Measurements from ENCODE around the gene C16orf87.

Gene C16orf87

DNA sequence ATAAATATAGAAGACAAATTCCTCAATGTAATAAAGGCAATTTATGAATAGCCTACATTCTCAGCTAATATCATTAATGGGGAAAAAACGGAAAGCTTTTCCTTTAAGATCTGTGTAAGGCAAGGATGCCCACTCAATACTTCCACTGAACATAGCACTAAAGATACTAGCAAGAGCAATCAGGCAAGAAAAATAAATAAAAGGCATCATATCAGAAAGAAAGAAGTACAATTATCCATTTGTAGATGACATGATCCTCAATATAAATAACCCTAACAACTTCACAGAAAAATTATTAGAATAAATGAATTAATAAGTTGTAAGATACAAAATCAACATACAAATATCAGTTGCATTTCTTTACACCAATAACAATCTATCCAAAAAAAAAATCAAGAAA, 37.1 kb downstream of the C16orf87 start:
- no peak for DNase-seq (ENCODE audit: extremely low spot score)
- TF ChIP-seq, protein P1, sequence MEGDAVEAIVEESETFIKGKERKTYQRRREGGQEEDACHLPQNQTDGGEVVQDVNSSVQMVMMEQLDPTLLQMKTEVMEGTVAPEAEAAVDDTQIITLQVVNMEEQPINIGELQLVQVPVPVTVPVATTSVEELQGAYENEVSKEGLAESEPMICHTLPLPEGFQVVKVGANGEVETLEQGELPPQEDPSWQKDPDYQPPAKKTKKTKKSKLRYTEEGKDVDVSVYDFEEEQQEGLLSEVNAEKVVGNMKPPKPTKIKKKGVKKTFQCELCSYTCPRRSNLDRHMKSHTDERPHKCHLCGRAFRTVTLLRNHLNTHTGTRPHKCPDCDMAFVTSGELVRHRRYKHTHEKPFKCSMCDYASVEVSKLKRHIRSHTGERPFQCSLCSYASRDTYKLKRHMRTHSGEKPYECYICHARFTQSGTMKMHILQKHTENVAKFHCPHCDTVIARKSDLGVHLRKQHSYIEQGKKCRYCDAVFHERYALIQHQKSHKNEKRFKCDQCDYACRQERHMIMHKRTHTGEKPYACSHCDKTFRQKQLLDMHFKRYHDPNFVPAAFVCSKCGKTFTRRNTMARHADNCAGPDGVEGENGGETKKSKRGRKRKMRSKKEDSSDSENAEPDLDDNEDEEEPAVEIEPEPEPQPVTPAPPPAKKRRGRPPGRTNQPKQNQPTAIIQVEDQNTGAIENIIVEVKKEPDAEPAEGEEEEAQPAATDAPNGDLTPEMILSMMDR (IDR thresholded peaks at IDR 0.05; ENCODE audit: control extremely low read depth, extremely low read depth, low read depth, missing control alignments): no peak
- POLR2A ChIA-PET: no interaction called here
- CTCF ChIA-PET: interaction anchor here (1.0 to 1.3 kb wide), 2 partner anchors 15 to 120 kb away, joined by 3 read pairs; no protein-coding TSS in a partner anchor

DNA sequence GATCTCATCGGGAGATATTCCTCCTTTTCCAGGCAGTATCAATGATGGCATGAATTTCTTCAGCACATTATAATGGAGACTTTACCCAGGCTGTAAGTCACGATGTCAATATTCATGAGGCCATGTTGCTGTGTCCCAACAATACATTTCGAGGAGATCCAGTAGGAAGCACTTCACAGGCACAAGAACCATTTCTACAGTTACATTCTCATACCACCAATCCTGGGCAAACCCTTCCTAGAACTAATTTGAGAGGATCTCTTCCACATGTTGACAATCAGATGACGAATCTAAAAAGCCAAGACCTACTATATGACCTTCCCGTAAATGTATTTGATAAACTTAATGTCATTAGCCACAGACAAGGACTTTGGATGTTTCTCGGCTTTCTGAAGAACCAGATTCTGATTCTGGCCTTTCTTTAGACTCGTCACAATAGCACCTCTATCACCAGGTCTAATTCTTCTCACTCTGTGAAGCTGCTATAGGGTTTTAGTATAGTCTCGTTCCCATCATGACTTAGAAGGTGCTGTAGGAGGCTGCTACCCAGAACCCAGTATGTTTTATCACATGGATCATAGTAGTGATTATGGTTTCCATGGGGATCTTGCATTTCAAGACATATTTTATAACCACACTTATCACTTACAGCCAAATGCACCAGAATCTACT, 40.2 kb downstream of the C16orf87 start:
- no peak for DNase-seq (ENCODE audit: extremely low spot score)
- ChIA-PET CTCF (interaction anchor here (1.3 to 4.6 kb wide), 6 partner anchors 11 to 118 kb away, joined by 3 to 39 read pairs (median 5); no protein-coding TSS in a partner anchor), POLR2A (no interaction called here)
- TF ChIP-seq, protein P1 (IDR thresholded peaks at IDR 0.05; ENCODE audit: control extremely low read depth, extremely low read depth, low read depth, missing control alignments): no peak

DNA sequence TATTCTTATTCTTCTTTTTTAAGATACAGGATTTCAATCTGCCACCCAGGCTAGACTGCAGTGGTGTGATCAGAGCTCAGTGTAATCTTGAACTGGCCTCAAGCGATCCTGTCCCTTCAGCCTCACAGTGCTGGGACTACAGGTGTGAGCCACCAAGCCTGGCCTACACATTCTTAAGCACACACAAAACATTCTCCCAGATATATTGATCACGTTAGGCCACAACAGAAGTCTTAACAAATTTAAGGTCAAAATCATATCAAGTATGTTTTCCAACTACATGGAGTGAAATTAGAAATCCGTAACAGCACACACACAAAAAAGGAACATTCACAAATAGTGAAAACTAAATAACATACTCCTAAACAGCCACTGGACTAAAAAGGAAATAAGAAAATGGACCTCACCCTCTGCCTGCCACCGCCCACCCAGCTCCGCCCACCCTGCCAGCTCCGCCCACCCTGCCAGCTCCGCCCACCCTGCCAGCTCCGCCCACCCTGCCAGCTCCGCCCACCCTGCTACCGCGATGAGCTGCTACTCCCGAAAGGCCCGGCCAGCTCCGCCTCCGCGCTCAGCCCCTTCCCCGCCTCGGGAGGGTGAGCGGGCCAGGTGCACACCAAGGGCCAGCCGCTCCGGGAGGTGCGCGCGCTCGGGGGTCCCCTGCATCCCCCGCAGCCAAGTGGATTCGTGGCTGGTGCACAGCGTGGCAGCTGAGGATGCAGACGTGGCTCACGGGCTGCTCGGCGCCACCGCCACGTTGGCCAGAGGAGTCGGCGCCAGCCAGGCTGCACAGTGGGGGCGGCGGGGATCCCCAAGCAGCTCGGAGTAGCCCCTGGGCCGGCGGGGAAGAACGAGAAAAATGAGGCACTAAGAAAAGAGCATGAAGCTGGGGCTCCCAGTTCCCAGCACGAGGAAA, 41.2 kb downstream of the C16orf87 start:
- ChIA-PET CTCF (interaction anchor here (0.9 to 4.6 kb wide), 6 partner anchors 12 to 116 kb away, joined by 3 to 39 read pairs (median 4); no protein-coding TSS in a partner anchor), POLR2A (interaction anchor here (0.6 to 1.0 kb wide), 6 partner anchors 11 to 232 kb away, joined by 3 to 10 read pairs (median 4); no protein-coding TSS in a partner anchor)
- peak; percentile 87 for DNase-seq (ENCODE audit: extremely low spot score)
- TF ChIP-seq, protein P1 (IDR thresholded peaks at IDR 0.05; ENCODE audit: control extremely low read depth, extremely low read depth, low read depth, missing control alignments): no peak

DNA sequence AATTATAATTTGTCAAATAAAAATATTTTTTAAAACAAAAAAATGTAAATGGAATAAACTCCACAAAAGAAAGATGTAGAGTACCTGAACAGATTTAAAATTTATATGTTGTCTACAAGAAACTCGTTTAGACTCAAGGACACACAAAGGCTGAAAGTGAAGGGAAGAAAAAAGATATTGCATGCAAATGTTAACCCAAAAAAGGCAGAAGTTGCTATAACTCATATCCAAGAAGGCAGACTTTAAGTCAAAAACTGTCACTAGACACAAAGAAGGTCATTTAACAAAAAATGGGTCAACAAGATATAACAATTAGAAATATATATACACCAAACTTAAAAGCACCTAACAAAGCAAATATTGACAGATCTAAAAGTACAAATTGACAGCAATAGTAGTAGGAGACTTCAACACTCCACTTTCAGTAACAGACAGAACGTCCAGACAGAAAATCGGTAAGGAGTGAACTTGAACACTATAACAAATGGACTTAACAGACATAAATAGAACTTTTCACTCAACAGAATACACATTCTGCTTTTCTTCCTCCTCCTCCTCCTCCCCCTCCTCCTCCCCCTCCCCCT, 42.0 kb downstream of the C16orf87 start:
- ChIA-PET CTCF (interaction anchor here (1.1 to 4.6 kb wide), 3 partner anchors 12 to 98 kb away, joined by 4 to 39 read pairs (median 4); no protein-coding TSS in a partner anchor), POLR2A (interaction anchor here (1.0 kb wide), 1 partner anchor 22 kb away, joined by 3 read pairs; no protein-coding TSS in a partner anchor)
- DNase-seq (ENCODE audit: extremely low spot score): no peak
- TF ChIP-seq, protein P1 (IDR thresholded peaks at IDR 0.05; ENCODE audit: control extremely low read depth, extremely low read depth, low read depth, missing control alignments): no peak

DNA sequence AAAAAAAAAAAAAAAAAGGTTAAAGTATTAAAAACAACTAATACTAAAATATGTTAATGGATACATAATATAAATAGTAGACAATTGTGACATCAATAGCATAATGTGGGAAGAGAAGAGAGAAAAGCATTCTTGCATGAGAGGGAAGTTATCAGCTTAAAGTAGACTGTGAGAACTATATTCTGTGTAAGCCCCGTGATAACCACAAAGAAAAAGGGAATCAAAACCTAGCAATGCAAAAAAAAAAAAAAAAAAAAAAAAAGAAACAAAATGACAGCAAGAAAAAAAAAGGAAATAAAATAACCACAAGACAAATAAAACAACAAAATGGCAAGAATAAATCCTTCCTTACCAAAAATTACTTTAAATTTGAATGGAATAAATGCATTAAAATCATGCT, 43.1 kb downstream of the C16orf87 start:
- POLR2A ChIA-PET: interaction anchor here (0.6 to 0.7 kb wide), 4 partner anchors 10 to 1598 kb away, joined by 3 to 6 read pairs (median 4); no protein-coding TSS in a partner anchor
- CTCF ChIA-PET: interaction anchor here (1.1 to 2.4 kb wide), 3 partner anchors 11 to 115 kb away, joined by 3 to 6 read pairs (median 4); no protein-coding TSS in a partner anchor
- DNase-seq (ENCODE audit: extremely low spot score): peak; percentile 59
- TF ChIP-seq, protein P1 (IDR thresholded peaks at IDR 0.05; ENCODE audit: control extremely low read depth, extremely low read depth, low read depth, missing control alignments): no peak
